Keratinocyte (primary cell): ENCODE results near the gene CATSPERZ.

Experiments
- EZH2 ChIP-seq: IDR thresholded peaks from one replicate; pipeline ENCODE4 v1.6.1; 2012; ENCODE audit warnings: inconsistent platforms, mild to moderate bottlenecking, low read length, moderate library complexity
- TF ChIP-seq, protein P1 (sequence below), 3 experiments: IDR thresholded peaks in 1 of 3; conservative IDR thresholded peaks in 1 of 3; optimal IDR thresholded peaks in 1 of 3; 2 replicates in 2 of 3; 3 replicates in 1 of 3; pipeline versions ENCODE3 to v1.5.1; 2011; ENCODE audit warnings: low read length in 3 of 3, mild to moderate bottlenecking in 3 of 3, moderate library complexity in 2 of 3, control low read depth in 1 of 3, inconsistent platforms in 1 of 3; ENCODE audit not compliant: insufficient read depth in 2 of 3; ENCODE audit errors: extremely low read depth in 1 of 3

DNA sequence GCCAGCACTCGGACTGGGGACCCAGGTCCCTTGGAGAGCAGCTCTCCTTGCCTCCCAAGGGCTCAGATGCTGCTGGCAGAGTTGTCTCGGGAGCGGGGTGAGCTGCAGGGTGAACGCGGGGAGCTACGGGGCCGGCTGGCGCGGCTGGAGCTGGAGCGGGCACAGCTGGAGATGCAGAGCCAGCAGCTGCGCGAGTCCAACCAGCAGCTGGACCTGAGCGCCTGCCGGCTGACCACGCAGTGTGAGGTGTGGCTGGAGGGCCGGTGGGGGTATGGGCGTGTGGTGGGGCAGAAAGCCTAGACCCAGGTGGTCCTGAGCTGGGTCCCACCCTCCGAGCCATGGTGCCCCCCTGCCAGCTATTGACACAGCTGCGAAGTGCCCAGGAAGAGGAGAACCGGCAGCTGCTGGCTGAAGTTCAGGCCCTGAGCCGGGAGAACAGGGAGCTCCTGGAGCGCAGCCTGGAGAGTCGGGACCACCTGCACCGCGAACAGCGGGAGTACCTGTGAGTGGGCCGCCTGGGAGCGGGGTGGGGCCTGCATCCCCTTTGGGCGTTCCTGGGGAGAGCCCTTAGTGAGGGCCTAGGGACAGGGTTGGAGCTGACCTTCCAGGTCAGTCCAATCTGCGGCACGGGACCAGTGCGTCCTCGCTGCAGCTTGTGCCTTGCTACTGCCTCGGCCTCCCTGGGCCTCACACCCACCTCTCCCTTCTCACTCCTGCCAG lies 53.0 kb downstream of the CATSPERZ start:
- TF ChIP-seq, protein P1, sequence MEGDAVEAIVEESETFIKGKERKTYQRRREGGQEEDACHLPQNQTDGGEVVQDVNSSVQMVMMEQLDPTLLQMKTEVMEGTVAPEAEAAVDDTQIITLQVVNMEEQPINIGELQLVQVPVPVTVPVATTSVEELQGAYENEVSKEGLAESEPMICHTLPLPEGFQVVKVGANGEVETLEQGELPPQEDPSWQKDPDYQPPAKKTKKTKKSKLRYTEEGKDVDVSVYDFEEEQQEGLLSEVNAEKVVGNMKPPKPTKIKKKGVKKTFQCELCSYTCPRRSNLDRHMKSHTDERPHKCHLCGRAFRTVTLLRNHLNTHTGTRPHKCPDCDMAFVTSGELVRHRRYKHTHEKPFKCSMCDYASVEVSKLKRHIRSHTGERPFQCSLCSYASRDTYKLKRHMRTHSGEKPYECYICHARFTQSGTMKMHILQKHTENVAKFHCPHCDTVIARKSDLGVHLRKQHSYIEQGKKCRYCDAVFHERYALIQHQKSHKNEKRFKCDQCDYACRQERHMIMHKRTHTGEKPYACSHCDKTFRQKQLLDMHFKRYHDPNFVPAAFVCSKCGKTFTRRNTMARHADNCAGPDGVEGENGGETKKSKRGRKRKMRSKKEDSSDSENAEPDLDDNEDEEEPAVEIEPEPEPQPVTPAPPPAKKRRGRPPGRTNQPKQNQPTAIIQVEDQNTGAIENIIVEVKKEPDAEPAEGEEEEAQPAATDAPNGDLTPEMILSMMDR (optimal IDR thresholded peaks at IDR 0.05 in 1 of 3, IDR thresholded peaks at IDR 0.05 in 1 of 3, conservative IDR thresholded peaks at IDR 0.05 in 1 of 3; ENCODE audit: extremely low read depth in 1 of 3, insufficient read depth in 2 of 3, low read length in 3 of 3), result no peak
- no peak for TF ChIP-seq EZH2
